HepG2 (cell line): Measurements from ENCODE around the gene KLHL3. TPM values are rescaled to one million over a fixed set of nuclear protein-coding genes. Genes with fewer than 3 reads are reported as not detected.
A peak's percentile ranks its signal among the peaks of the same experiment; 100 is the strongest.

Experiments used
- ATAC-seq: fragments of 200-7000 bp; cut with Tn5 transposase; 3 replicates; pipeline ENCODE4 v1.9.1; 2020; ENCODE audit warnings: mild to moderate bottlenecking, moderate library complexity
- BruUV-seq: library from RNA; stranded (reverse); fragments of 400-500 nt; replicated peaks from 2 replicates; lab custom pipeline; 2021; lab: Mats Ljungman, UMichigan
- CTCF ChIA-PET: fragments of 300-600 bp; formaldehyde crosslinking; extraction: SDS; loops from one replicate; lab custom pipeline; 2021; ENCODE audit warnings: low total read pairs, inconsistent platforms, low intra/inter-chr PET ratio; lab: Yijun Ruan, JAX
- POLR2A ChIA-PET: fragments of 350-600 bp; sonication (Branson Sonifier 250); formaldehyde crosslinking; loops from one replicate; lab custom pipeline; 2020; ENCODE audit warnings: antibody characterized with exemption, inconsistent platforms; lab: Yijun Ruan, JAX
- DNase-seq: peaks from one replicate; pipeline ENCODE4 v3.0.0-alpha.2; 2015; ENCODE audit warnings: low spot score
- FAIRE-seq: peaks from 3 replicates; lab custom pipeline; 2011; peaks lifted over from hg19 to GRCh38; lab: Jason Lieb, UNC
- H2AFZ ChIP-seq: one replicate; pipeline ENCODE4 v1.6.1; 2011; ENCODE audit warnings: low read length, inconsistent platforms
- H3K27ac ChIP-seq: fragments of 300-600 bp; 3 replicates; pipeline ENCODE4 v1.8.0; 2011; ENCODE audit warnings: mixed run types, mild to moderate bottlenecking, mixed read lengths, low read length, inconsistent platforms; ENCODE audit not compliant: insufficient read depth; ENCODE audit errors: extremely low read length
- H3K27me3 ChIP-seq, 2 experiments: fragments of 200-600 bp in 1 of 2; 2 replicates in 1 of 2; 3 replicates in 1 of 2; pipeline versions ENCODE4 v1.6.0 to v1.8.0; 2011; ENCODE audit warnings: low read length in 2 of 2, mild to moderate bottlenecking in 2 of 2, moderate library complexity in 2 of 2, inconsistent platforms in 1 of 2; ENCODE audit not compliant: insufficient read depth in 2 of 2, control insufficient read depth in 1 of 2
- H3K36me3 ChIP-seq, 2 experiments: fragments of 200-600 bp in 1 of 2; replicated peaks in 1 of 2; 2 replicates in 1 of 2; 3 replicates in 1 of 2; pipeline versions ENCODE4 v1.5.1 to v1.8.0; 2011; ENCODE audit warnings: low read length in 2 of 2, inconsistent platforms in 1 of 2; ENCODE audit not compliant: insufficient read depth in 2 of 2, control insufficient read depth in 1 of 2
- H3K4me1 ChIP-seq: 2 replicates; pipeline ENCODE4 v1.5.1; 2012; ENCODE audit warnings: low read length, inconsistent platforms; ENCODE audit not compliant: insufficient read depth
- H3K4me2 ChIP-seq: 2 replicates; pipeline ENCODE4 v1.6.0; 2011; ENCODE audit warnings: low read depth, low read length, inconsistent platforms
- H3K4me3 ChIP-seq, 3 experiments: fragments of 200-600 bp in 1 of 3; sonication (generic), shearing (Covaris generic) in 1 of 3; replicated peaks in 1 of 3; 2 replicates each; pipeline ENCODE4 v1.5.1; 2011 to 2016; ENCODE audit warnings: low read length in 3 of 3, inconsistent platforms in 2 of 3, low read depth in 2 of 3, mild to moderate bottlenecking in 2 of 3, control low read depth in 1 of 3, mixed read lengths in 1 of 3; ENCODE audit not compliant: insufficient read depth in 1 of 3
- H3K79me2 ChIP-seq: one replicate; pipeline ENCODE4 v1.6.1; 2011; ENCODE audit warnings: low read length, inconsistent platforms; ENCODE audit not compliant: insufficient read depth
- H3K9ac ChIP-seq: 2 replicates; pipeline ENCODE4 v1.6.0; 2011; ENCODE audit warnings: mild to moderate bottlenecking, low read depth, low read length, inconsistent platforms; ENCODE audit not compliant: insufficient read depth
- H3K9me3 ChIP-seq: 2 replicates; pipeline ENCODE4 v1.5.1; 2012; ENCODE audit warnings: mild to moderate bottlenecking, low read length
- H4K20me1 ChIP-seq: 2 replicates; pipeline ENCODE4 v1.6.0; 2011; ENCODE audit warnings: inconsistent platforms, mild to moderate bottlenecking, low read length, moderate library complexity; ENCODE audit not compliant: insufficient read depth
- EZH2 ChIP-seq: conservative IDR thresholded peaks from 2 replicates; pipeline ENCODE4 v1.6.1; 2012; ENCODE audit warnings: mild to moderate bottlenecking, low read depth, low read length, moderate library complexity
- HBP1 ChIP-seq: IDR thresholded peaks from 2 replicates; pipeline ENCODE4 v1.6.1; 2016; ENCODE audit warnings: low read depth, control low read depth
- MAFF ChIP-seq: IDR thresholded peaks from 2 replicates; pipeline ENCODE4 v1.6.1; 2011; ENCODE audit warnings: low read depth, low read length, improper control_type of control experiment
- TAF1 ChIP-seq: sonication (generic); formaldehyde crosslinking; IDR thresholded peaks from 2 replicates; pipeline ENCODE4 v1.4.0; 2020; ENCODE audit warnings: missing genetic modification reagents
- TFDP2 ChIP-seq: sonication (generic); formaldehyde crosslinking; IDR thresholded peaks from 2 replicates; pipeline ENCODE4 v1.4.0; 2020; ENCODE audit warnings: missing genetic modification reagents
- TOE1 ChIP-seq: sonication (generic); formaldehyde crosslinking; IDR thresholded peaks from 2 replicates; pipeline ENCODE4 v1.4.0; 2020; ENCODE audit warnings: mild to moderate bottlenecking, missing genetic modification reagents
- ZBTB25 ChIP-seq: IDR thresholded peaks from 2 replicates; pipeline ENCODE4 v1.6.1; 2018; ENCODE audit warnings: missing genetic modification reagents
- ZNF30 ChIP-seq: sonication (generic); formaldehyde crosslinking; IDR thresholded peaks from 2 replicates; pipeline ENCODE4 v1.5.0; 2020; ENCODE audit warnings: mild to moderate bottlenecking, missing genetic modification reagents
- ZNF567 ChIP-seq: sonication (generic); formaldehyde crosslinking; IDR thresholded peaks from 2 replicates; pipeline ENCODE4 v1.8.1; 2023; ENCODE audit warnings: mild to moderate bottlenecking, missing genetic modification reagents, borderline replicate concordance
- ZNF687 ChIP-seq: sonication (generic); formaldehyde crosslinking; IDR thresholded peaks from 2 replicates; pipeline ENCODE4 v1.5.1; 2020; ENCODE audit warnings: mild to moderate bottlenecking, missing genetic modification reagents, moderate library complexity
- ZNF704 ChIP-seq: sonication (generic); formaldehyde crosslinking; IDR thresholded peaks from 2 replicates; pipeline ENCODE4 v1.8.1; 2023; ENCODE audit warnings: mild to moderate bottlenecking, inconsistent platforms, moderate library complexity, missing genetic modification reagents, borderline replicate concordance
- WGBS: methylation state at CpG from one replicate; pipeline ENCODE4 v1.1.6; 2017; ENCODE audit warnings: low lambda C conversion rate; 5-methylcytosine and 5-hydroxymethylcytosine counted together
- in situ Hi-C: cut with HindIII; loops from 2 replicates; pipeline ENCODE4 v1.10.0; 2017; ENCODE audit warnings: low pct_unique_long_range_greater_than_20kb; ENCODE audit not compliant: extremely low pct_ligation_motif_present
- intact Hi-C: fragments of 100-400 bp; cut with micrococcal nuclease; formaldehyde crosslinking; loops from one replicate; pipeline ENCODE4 v1.10.0; 2022; ENCODE audit not compliant: unreplicated experiment
- polyA plus RNA-seq, 8 experiments: library from polyadenylated mRNA; depleted of rRNA in 3 of 8; stranded (reverse) in 7 of 8; unstranded in 1 of 8; fragments of >200 nt; fragmentation: Illumina TruSeq in 4 of 8; extraction: Trizol in 4 of 8; gene quantifications; 2 replicates each; pipeline versions ENCODE4 v1.2.1 to v1.2.3, GENCODE V29; 2011 to 2016; ENCODE audit warnings: low read depth in 4 of 8, missing spikeins in 1 of 8, mixed read lengths in 1 of 8; ENCODE audit not compliant: insufficient read depth in 1 of 8
- total RNA-seq, 5 experiments: library from RNA; depleted of rRNA; stranded (reverse); fragments of >200 nt; fragmentation: Illumina TruSeq; extraction: Trizol; gene quantifications; 2 replicates each; pipeline ENCODE4 v1.2.3, GENCODE V29; 2016; ENCODE audit warnings: low read depth in 1 of 5

The KLHL3 gene
- total and polyA plus RNA-seq, 2 of the 13 experiments (the other 11 are each of a cell fraction or from before 2014, with no cell fraction given): 0.02 to 0.08 TPM

- Histone ChIP-seq H3K27ac (no peak overlapping the region), H3K9ac (no peak overlapping the region), H3K79me2 (no peaks in the 10 kb centered on the region), H3K9me3 (no peaks in the 10 kb centered on the region), H3K4me3 (no peak overlapping the region), H3K27me3 (no peaks in the 10 kb centered on the region), H2AFZ (no peak overlapping the region), H3K4me1 (peaks cover 10% of the 10 kb centered on the region), H3K4me2 (no peak overlapping the region), H4K20me1 (no peaks in the 10 kb centered on the region), H3K36me3 (no peaks in the 10 kb centered on the region)
- no TSS peak for BruUV-seq
- in situ Hi-C loops: no loop called here
- 45% methylated on average over 7 of the region's 10 CpGs for WGBS
- POLR2A ChIA-PET: no interaction called here
- FAIRE-seq (no peak), DNase-seq (no peak), ATAC-seq (peak; percentile 49)
- intact Hi-C loops: no loop called here
- CTCF ChIA-PET: no interaction called here
- TF ChIP-seq TAF1 (CRISPR knock-in tag) (no peak), ZBTB25 (CRISPR knock-in tag) (no peak), ZNF687 (CRISPR knock-in tag) (no peak), TFDP2 (CRISPR knock-in tag) (no peak), MAFF (no peak), ZNF30 (CRISPR knock-in tag) (no peak), ZNF704 (CRISPR knock-in tag) (no peak), HBP1 (no peak), TOE1 (CRISPR knock-in tag) (no peak), EZH2 (no peak), ZNF567 (no peak)
Measured at GRCh38 chr5:137621861-137622823, 113.7 kb downstream of the KLHL3 start.
